CD4-positive, alpha-beta memory T cell (primary cell): Measurements from ENCODE around the gene BORCS5. TPM values are rescaled to one million over a fixed set of nuclear protein-coding genes. Genes with fewer than 3 reads are reported as not detected.

Experiments used
- CTCF ChIA-PET: fragments of 350-600 bp; sonication (Branson Sonifier 250); formaldehyde crosslinking; loops from one replicate; lab custom pipeline; 2021; ENCODE audit warnings: inconsistent platforms; ENCODE audit not compliant: partially characterized antibody; lab: Charles Lee
- POLR2A ChIA-PET: fragments of 350-600 bp; sonication (Branson Sonifier 250); formaldehyde crosslinking; loops from one replicate; lab custom pipeline; 2021; ENCODE audit not compliant: partially characterized antibody; lab: Charles Lee
- DNase-seq, 5 donors: peaks; one replicate each; pipeline versions ENCODE4 v3.0.0 to v3.0.0-alpha.2; 2020 to 2022; ENCODE audit warnings: mixed read lengths in 1 of 5
- H3K27ac ChIP-seq: one replicate; pipeline ENCODE4 v1.7.0; 2013; ENCODE audit warnings: low read depth, low read length
- H3K27me3 ChIP-seq: 2 replicates; pipeline ENCODE4 v1.7.0; 2013; ENCODE audit warnings: mild to moderate bottlenecking, low read length, moderate library complexity; ENCODE audit not compliant: insufficient read depth
- H3K36me3 ChIP-seq: 2 replicates; pipeline ENCODE4 v1.7.0; 2013; ENCODE audit warnings: mild to moderate bottlenecking, low read length, moderate library complexity; ENCODE audit not compliant: insufficient read depth
- H3K4me1 ChIP-seq: 2 replicates; pipeline ENCODE4 v1.7.0; 2013; ENCODE audit warnings: mild to moderate bottlenecking, low read length, moderate library complexity; ENCODE audit not compliant: insufficient read depth
- H3K4me3 ChIP-seq, 2 donors: one replicate each; pipeline ENCODE4 v1.7.0; 2013; ENCODE audit warnings: low read length in 2 of 2, mild to moderate bottlenecking in 1 of 2
- H3K9me3 ChIP-seq, 2 donors: one replicate each; pipeline ENCODE4 v1.7.0; 2013; ENCODE audit warnings: low read length in 2 of 2, control low read depth in 1 of 2; ENCODE audit not compliant: control insufficient read depth in 1 of 2
- H3K27ac Mint-ChIP-seq, 7 donors: one replicate each; pipeline ENCODE4 v1.8.0; 2020 to 2021; ENCODE audit warnings: mixed read lengths in 7 of 7, mild to moderate bottlenecking in 6 of 7, inconsistent platforms in 3 of 7, moderate library complexity in 3 of 7
- H3K27me3 Mint-ChIP-seq, 2 donors: one replicate each; pipeline ENCODE4 v1.8.0; 2020 to 2021; ENCODE audit warnings: mixed read lengths in 2 of 2
- H3K36me3 Mint-ChIP-seq, 2 donors: one replicate each; pipeline ENCODE4 v1.8.0; 2020 to 2021; ENCODE audit warnings: mixed read lengths in 2 of 2, inconsistent platforms in 1 of 2, mild to moderate bottlenecking in 1 of 2
- H3K4me1 Mint-ChIP-seq, 4 donors: one replicate each; pipeline ENCODE4 v1.8.0; 2020 to 2021; ENCODE audit warnings: mixed read lengths in 4 of 4, mild to moderate bottlenecking in 1 of 4
- H3K4me3 Mint-ChIP-seq, 8 donors: one replicate each; pipeline ENCODE4 v1.8.0; 2020 to 2021; ENCODE audit warnings: mixed read lengths in 8 of 8, mild to moderate bottlenecking in 7 of 8, moderate library complexity in 6 of 8, inconsistent platforms in 3 of 8
- H3K9me3 Mint-ChIP-seq, 8 donors: one replicate each; pipeline ENCODE4 v1.8.0; 2020 to 2021; ENCODE audit warnings: mixed read lengths in 8 of 8, mild to moderate bottlenecking in 5 of 8, inconsistent platforms in 3 of 8, moderate library complexity in 1 of 8
- intact Hi-C: fragments of 100-400 bp; cut with micrococcal nuclease; formaldehyde crosslinking; loops from one replicate; pipeline ENCODE4 v1.15.1; 2023
- polyA plus RNA-seq, 2 donors: library from polyadenylated mRNA; unstranded; fragments of 300-500 nt; fragmentation: Illumina TruSeq; gene quantifications; one replicate each; pipeline ENCODE4 v1.2.3, GENCODE V29; 2021
- total RNA-seq, 2 experiments: library from RNA; stranded (reverse); gene quantifications; one replicate each; pipeline ENCODE4 v1.2.3, GENCODE V29; 2021

The BORCS5 gene
- total and polyA plus RNA-seq, 4 experiments from 2014 or later, result 21.3 to 28.1 (median 27.2) TPM

GRCh38 chr12:12482150-12482761, 125.4 kb downstream of the BORCS5 start:
- peak overlapping the region; percentile 88 to 100 (median 97) for H3K27ac Mint-ChIP-seq
- POLR2A ChIA-PET, result interaction anchor here (0.6 to 39.3 kb wide), 42 partner anchors 8 to 255 kb away, joined by 3 to 970 read pairs (median 6); partner anchors contain the start of genes BORCS5, CDKN1B, CREBL2 and DUSP16

GRCh38 chr12:12482959-12483358, 126.1 kb downstream of the BORCS5 start:
- peaks cover 25% of the 10 kb centered on the region for H3K36me3 ChIP-seq
- H3K4me1 Mint-ChIP-seq, result peaks cover 45 to 85% (median 63%) of the 10 kb centered on the region in 4 donors
- H3K4me1 ChIP-seq, result peaks cover 72% of the 10 kb centered on the region
- peaks cover 45 to 52% of the 10 kb centered on the region in 2 donors for H3K36me3 Mint-ChIP-seq
- intact Hi-C loops, result loop anchor here (1.0 to 5.0 kb wide), 10 partner anchors 17 to 244 kb away; partner anchors contain the start of genes CREBL2 and GPR19
- H3K27ac Mint-ChIP-seq, result peak overlapping the region; percentile 88 to 100 (median 97)
- H3K9me3 ChIP-seq, result no peaks in the 10 kb centered on the region
- peak overlapping the region; percentile 27 to 54 for H3K4me3 ChIP-seq
- H3K27me3 Mint-ChIP-seq, result no peaks in the 10 kb centered on the region
- no peak for DNase-seq
- H3K4me3 Mint-ChIP-seq, result peak overlapping the region; percentile 66 to 91 (median 84)
- CTCF ChIA-PET, result interaction anchor here (0.6 to 5.0 kb wide), 4 partner anchors 17 to 254 kb away, joined by 3 to 41 read pairs (median 16); no protein-coding TSS in a partner anchor
- no peaks in the 10 kb centered on the region for H3K27me3 ChIP-seq
- H3K27ac ChIP-seq, result peak overlapping the region; percentile 88
- POLR2A ChIA-PET, result interaction anchor here (1.0 to 39.3 kb wide), 26 partner anchors 9 to 254 kb away, joined by 3 to 970 read pairs (median 11); partner anchors contain the start of genes BORCS5, CDKN1B and DUSP16
- H3K9me3 Mint-ChIP-seq, result peaks cover 0 to 2% (median 0%) of the 10 kb centered on the region in 8 donors

More at GRCh38 chr12:12482150-12482761, 125.4 kb downstream of the BORCS5 start:
- Histone ChIP-seq H3K36me3 (peaks cover 26% of the 10 kb centered on the region), H3K27me3 (no peaks in the 10 kb centered on the region), H3K4me3 (peak overlapping the region; percentile 27 to 54), H3K4me1 (peaks cover 65% of the 10 kb centered on the region), H3K9me3 (no peaks in the 10 kb centered on the region), H3K27ac (peak overlapping the region; percentile 88)
- intact Hi-C loops, result loop anchor here (1.0 to 5.0 kb wide), 10 partner anchors 16 to 245 kb away; partner anchors contain the start of genes CREBL2 and GPR19
- Mint-ChIP-seq H3K4me3 (peak overlapping the region; percentile 68 to 91 (median 84)), H3K36me3 (peaks cover 46 to 52% of the 10 kb centered on the region in 2 donors), H3K27me3 (no peaks in the 10 kb centered on the region), H3K9me3 (peaks cover 0 to 2% (median 0%) of the 10 kb centered on the region in 8 donors), H3K4me1 (peaks cover 38 to 85% (median 57%) of the 10 kb centered on the region in 4 donors)
- DNase-seq, result peak; percentile 78 to 93 (median 89)
- CTCF ChIA-PET, result interaction anchor here (0.6 to 5.0 kb wide), 15 partner anchors 11 to 255 kb away, joined by 3 to 41 read pairs (median 4); partner anchors contain the start of gene DUSP16

GRCh38 chr12:12483438-12483837, 126.6 kb downstream of the BORCS5 start:
- POLR2A ChIA-PET, result interaction anchor here (0.6 to 39.3 kb wide), 22 partner anchors 8 to 236 kb away, joined by 3 to 970 read pairs (median 14); partner anchors contain the start of genes BORCS5, CDKN1B and DUSP16
- Histone ChIP-seq H3K27me3 (no peaks in the 10 kb centered on the region), H3K4me3 (peak overlapping the region in 1 of 2 donors; percentile 54), H3K4me1 (peaks cover 77% of the 10 kb centered on the region), H3K36me3 (peaks cover 25% of the 10 kb centered on the region), H3K27ac (peak overlapping the region; percentile 88), H3K9me3 (no peaks in the 10 kb centered on the region)
- peak in 2 of 5 donors; percentile 30 to 39 for DNase-seq
- Mint-ChIP-seq H3K36me3 (peaks cover 48 to 54% of the 10 kb centered on the region in 2 donors), H3K9me3 (peaks cover 0 to 2% (median 0%) of the 10 kb centered on the region in 8 donors), H3K27me3 (no peaks in the 10 kb centered on the region), H3K27ac (peak overlapping the region; percentile 88 to 100 (median 97)), H3K4me1 (peaks cover 49 to 88% (median 67%) of the 10 kb centered on the region in 4 donors), H3K4me3 (peak overlapping the region; percentile 60 to 90 (median 82))
- CTCF ChIA-PET, result interaction anchor here (0.8 to 5.0 kb wide), 4 partner anchors 15 to 253 kb away, joined by 3 to 41 read pairs (median 16); no protein-coding TSS in a partner anchor
- intact Hi-C loops, result loop anchor here (2.0 to 5.0 kb wide), 2 partner anchors 127 to 244 kb away; partner anchors contain the start of gene CREBL2

GRCh38 chr12:12486661-12487240, 129.9 kb downstream of the BORCS5 start:
- peaks cover 78% of the 10 kb centered on the region for H3K4me1 ChIP-seq
- Mint-ChIP-seq H3K4me1 (peaks cover 36 to 70% (median 56%) of the 10 kb centered on the region in 4 donors), H3K27ac (peak overlapping the region; percentile 84 to 99 (median 92)), H3K27me3 (no peaks in the 10 kb centered on the region), H3K9me3 (peaks cover 0 to 2% (median 0%) of the 10 kb centered on the region in 8 donors), H3K4me3 (peak overlapping the region in 6 of 8 donors; percentile 14 to 65 (median 28)), H3K36me3 (peaks cover 37 to 43% of the 10 kb centered on the region in 2 donors)
- no peak overlapping the region for H3K4me3 ChIP-seq
- H3K36me3 ChIP-seq, result peaks cover 6% of the 10 kb centered on the region
- ChIA-PET POLR2A (interaction anchor here (0.8 to 39.3 kb wide), 15 partner anchors 12 to 300 kb away, joined by 3 to 970 read pairs (median 4); partner anchors contain the start of genes BORCS5, CDKN1B and DUSP16), CTCF (interaction anchor here (0.9 to 2.1 kb wide), 4 partner anchors 12 to 110 kb away, joined by 3 to 8 read pairs (median 4); no protein-coding TSS in a partner anchor)
- peak overlapping the region; percentile 40 for H3K27ac ChIP-seq
- H3K9me3 ChIP-seq, result no peaks in the 10 kb centered on the region
- no peaks in the 10 kb centered on the region for H3K27me3 ChIP-seq
- DNase-seq, result no peak
- intact Hi-C loops, result no loop called here

- Histone ChIP-seq H3K27ac (peak overlapping the region; percentile 40), H3K4me1 (peaks cover 79% of the 10 kb centered on the region), H3K36me3 (peaks cover 6% of the 10 kb centered on the region), H3K27me3 (no peaks in the 10 kb centered on the region), H3K4me3 (no peak overlapping the region), H3K9me3 (no peaks in the 10 kb centered on the region)
- peaks cover 0 to 2% (median 0%) of the 10 kb centered on the region in 8 donors for H3K9me3 Mint-ChIP-seq
- POLR2A ChIA-PET, result interaction anchor here (0.6 to 39.3 kb wide), 14 partner anchors 13 to 232 kb away, joined by 3 to 970 read pairs (median 6); partner anchors contain the start of genes BORCS5, CDKN1B and DUSP16
- H3K27me3 Mint-ChIP-seq, result no peaks in the 10 kb centered on the region
- peaks cover 34 to 43% of the 10 kb centered on the region in 2 donors for H3K36me3 Mint-ChIP-seq
- intact Hi-C loops, result no loop called here
- CTCF ChIA-PET, result interaction anchor here (0.9 to 2.1 kb wide), 5 partner anchors 12 to 168 kb away, joined by 3 to 8 read pairs (median 3); no protein-coding TSS in a partner anchor
- peak overlapping the region in 4 of 8 donors; percentile 4 to 54 (median 24) for H3K4me3 Mint-ChIP-seq
- H3K4me1 Mint-ChIP-seq, result peaks cover 32 to 64% (median 50%) of the 10 kb centered on the region in 4 donors
- H3K27ac Mint-ChIP-seq, result peak overlapping the region; percentile 84 to 99 (median 88)
- no peak for DNase-seq
Measured at GRCh38 chr12:12487490-12487889, 130.6 kb downstream of the BORCS5 start.

GRCh38 chr12:12488296-12488695, 131.4 kb downstream of the BORCS5 start:
- no peaks in the 10 kb centered on the region for H3K9me3 ChIP-seq
- POLR2A ChIA-PET, result interaction anchor here (0.6 to 39.3 kb wide), 7 partner anchors 12 to 231 kb away, joined by 3 to 970 read pairs (median 5); partner anchors contain the start of gene CDKN1B
- peaks cover 29 to 56% (median 44%) of the 10 kb centered on the region in 4 donors for H3K4me1 Mint-ChIP-seq
- no peaks in the 10 kb centered on the region for H3K27me3 Mint-ChIP-seq
- H3K9me3 Mint-ChIP-seq, result peaks cover 0 to 2% (median 0%) of the 10 kb centered on the region in 8 donors
- H3K4me3 ChIP-seq, result no peak overlapping the region
- intact Hi-C loops, result no loop called here
- peaks cover 79% of the 10 kb centered on the region for H3K4me1 ChIP-seq
- H3K4me3 Mint-ChIP-seq, result peak overlapping the region in 3 of 8 donors; percentile 8 to 54 (median 22)
- peaks cover 6% of the 10 kb centered on the region for H3K36me3 ChIP-seq
- H3K27ac Mint-ChIP-seq, result peak overlapping the region; percentile 84 to 99 (median 88)
- no peaks in the 10 kb centered on the region for H3K27me3 ChIP-seq
- H3K36me3 Mint-ChIP-seq, result peaks cover 34 to 43% of the 10 kb centered on the region in 2 donors
- peak overlapping the region; percentile 40 for H3K27ac ChIP-seq
- CTCF ChIA-PET, result interaction anchor here (1.0 to 2.1 kb wide), 5 partner anchors 15 to 167 kb away, joined by 3 to 8 read pairs (median 4); no protein-coding TSS in a partner anchor
- no peak for DNase-seq
